HG03095 (cell line): ENCODE data around the gene DDX1.
"Not testable (repeated sequence)": the region's sequence is repeated elsewhere in the genome, so short reads cannot be mapped to it uniquely, and the experiment has no call there.

Source experiments
- ATAC-seq: cut with Tn5 transposase; IDR thresholded peaks from one replicate; pipeline ENCODE4 v1.9.1; 2021; ENCODE audit warnings: moderate library complexity; ENCODE audit not compliant: unreplicated experiment

DDX1 gene

DNA sequence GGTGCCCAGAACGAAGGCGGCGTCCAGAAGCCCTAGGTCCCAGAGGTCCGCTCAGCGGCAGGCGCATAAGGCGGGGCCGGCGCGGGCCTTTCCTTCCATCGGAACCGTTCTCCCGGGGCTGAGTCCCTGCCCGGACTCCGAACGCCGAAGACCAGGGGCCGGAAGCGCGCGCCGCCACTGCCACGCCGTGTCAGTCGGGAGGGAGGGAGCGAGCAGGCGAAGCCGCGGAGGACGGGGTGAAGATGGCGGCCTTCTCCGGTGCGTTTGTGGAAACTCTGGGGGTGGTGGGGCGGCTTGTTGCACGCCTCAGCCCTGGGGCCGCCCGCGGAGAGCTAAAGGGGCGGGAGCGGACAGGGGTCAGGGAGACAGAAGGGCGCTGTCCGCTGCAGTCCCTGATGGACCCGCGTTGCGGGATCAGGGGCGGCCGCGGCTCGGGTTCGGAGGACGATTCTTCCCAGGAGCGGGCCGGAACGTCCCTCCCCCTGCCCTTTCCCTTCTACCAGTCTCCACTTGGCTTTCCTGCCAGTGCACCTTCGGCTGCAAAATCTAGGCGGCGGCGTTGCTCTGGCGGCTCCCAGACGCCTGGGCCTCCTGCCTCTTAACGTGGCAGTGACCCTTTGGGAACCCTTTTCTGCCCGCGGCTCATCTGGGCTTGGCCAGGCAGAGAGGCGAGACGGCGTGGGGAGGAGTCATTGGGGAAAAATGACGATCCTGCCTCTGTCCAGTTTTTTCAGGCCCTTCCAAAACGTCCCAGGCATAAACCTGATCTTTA, at the start of gene DDX1:
DDX1 (plus strand) TSS at position 177 of the 772 bp plus-strand sequence; CDS start at position 243, 66 bp downstream.
- peak; percentile 95 for ATAC-seq

DNA sequence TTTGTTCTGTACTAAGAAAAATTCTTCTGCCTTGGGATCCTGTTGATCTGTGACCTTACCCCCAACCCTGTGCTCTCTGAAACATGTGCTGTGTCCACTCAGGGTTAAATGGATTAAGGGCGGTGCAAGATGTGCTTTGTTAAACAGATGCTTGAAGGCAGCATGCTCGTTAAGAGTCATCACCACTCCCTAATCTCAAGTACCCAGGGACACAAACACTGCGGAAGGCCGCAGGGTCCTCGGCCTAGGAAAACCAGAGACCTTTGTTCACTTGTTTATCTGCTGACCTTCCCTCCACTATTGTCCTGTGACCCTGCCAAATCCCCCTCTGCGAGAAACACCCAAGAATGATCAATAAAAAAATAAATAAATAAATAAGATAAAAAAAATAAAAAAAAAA, 49.4 kb upstream of the DDX1 start:
- not testable (repeated sequence) for ATAC-seq

GRCh38 chr2:15543053-15543452, 48.6 kb upstream of the DDX1 start:
- ATAC-seq, result no peak

GRCh38 chr2:15543541-15543940, 48.1 kb upstream of the DDX1 start:
- ATAC-seq, result no peak

DNA sequence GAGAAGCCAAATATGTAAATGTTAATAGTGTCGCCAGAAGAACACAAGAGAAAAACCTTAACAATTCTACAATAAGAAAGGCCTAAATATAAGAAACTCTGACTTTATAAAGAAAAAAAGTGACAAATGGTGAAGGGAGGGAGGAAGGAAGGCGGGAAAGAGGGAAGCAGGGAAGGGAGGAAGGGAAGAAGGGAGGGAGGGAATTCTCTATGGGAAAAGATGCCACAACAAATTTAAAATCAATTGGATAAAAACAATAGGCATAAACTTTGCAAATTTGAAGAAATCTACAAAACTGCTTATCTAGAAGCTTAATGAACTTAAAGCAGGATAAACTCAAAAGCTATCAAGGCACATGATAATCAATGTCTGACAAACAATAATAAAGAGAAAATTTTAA, 47.4 kb upstream of the DDX1 start:
- ATAC-seq, result no peak

DNA sequence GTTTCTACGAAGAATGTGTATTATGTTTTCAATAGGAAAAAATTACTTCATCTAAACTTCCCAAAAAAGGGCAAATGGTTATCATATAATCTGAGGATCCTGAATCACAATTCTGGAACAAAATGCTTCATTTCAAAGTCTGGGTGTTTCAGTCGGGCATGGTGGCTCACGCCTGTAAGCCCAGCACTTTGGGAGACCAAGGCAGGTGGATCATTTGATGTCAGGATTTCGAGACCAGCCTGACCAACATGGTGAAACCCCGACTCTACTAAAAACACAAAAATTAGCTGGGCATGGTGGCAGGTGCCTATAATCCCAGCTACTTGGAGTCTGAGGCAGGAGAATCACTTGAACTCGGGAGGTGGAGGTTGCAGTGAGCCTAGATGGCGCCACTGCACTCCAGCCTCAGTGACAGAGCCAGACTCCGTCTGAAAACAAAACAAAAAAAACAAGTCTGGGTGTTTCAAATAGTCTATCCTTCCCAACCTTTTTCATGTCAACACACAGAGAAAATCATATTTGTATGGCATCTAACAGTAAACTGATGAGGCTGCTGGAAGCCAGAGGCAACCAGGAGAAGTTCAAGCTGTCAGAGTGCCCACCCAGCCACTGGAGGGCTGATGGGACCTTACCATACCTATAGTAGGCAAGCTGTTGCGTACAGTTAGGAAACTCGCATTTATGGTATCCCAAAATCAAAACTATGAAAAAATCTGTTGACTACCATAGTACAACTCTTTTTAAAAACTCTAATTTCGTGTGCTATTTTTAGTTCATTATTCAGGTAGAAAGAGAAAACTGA, 45.2 kb upstream of the DDX1 start:
- no peak for ATAC-seq

DNA sequence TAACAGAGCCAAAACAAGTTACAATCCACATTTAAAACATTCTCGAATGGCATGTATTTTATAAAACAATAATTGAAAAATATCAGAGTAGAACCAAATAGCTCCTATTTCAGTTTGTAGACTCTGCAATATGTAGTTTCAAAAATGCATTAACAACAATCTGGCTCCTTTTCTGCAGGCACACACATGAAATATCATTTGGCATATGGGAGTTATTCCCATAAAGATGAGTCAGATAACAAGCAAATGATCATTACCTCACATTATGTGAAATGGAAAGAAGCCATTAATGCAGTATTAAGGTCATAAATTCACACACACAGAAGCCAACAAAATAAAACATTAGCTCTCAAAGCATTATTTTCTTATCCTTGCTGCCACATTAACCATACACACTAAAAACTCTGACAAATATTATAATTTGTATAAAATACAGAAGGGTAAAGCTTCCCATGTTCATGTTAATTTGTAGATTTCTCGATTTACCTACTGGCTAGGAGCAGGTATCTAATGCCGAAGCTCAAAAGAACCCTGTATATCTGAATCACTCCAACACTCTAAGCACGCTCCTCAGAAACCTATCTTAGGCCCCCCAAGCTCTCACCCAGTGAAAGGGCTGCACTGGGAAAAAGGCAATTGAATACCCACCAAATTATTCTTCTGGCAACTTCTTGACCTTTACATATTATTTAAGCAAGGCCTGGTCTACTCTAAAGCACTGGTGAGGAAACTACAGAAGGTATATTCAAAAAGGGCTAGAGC, 44.4 kb upstream of the DDX1 start:
- no peak for ATAC-seq

DNA sequence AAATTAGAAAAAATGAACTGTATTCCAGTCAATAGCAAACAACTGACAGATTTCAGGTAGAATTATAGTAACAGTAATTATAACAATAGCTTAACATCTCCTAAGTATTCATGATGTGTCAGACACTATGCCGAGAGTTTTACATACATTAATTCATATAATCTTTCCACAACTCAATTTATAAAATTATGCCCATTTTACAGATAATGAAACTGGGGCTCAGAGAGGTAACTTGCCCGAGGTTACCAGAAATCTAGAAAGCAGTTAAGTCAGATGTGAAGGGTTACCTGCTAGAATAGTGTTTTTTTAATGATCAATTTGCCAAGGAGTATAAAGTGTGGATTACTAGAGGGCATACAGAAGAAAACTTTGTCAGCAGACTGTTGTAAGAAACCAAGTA, 42.7 kb upstream of the DDX1 start:
- no peak for ATAC-seq

GRCh38 chr2:15553519-15553918, 38.1 kb upstream of the DDX1 start:
- ATAC-seq, result no peak

- ATAC-seq, result no peak
Observed at GRCh38 chr2:15553951-15554350, 37.7 kb upstream of the DDX1 start.

GRCh38 chr2:15554525-15555218, 37.0 kb upstream of the DDX1 start:
- no peak for ATAC-seq

- ATAC-seq, result no peak
Observed at GRCh38 chr2:15555760-15556193, 35.9 kb upstream of the DDX1 start.

DNA sequence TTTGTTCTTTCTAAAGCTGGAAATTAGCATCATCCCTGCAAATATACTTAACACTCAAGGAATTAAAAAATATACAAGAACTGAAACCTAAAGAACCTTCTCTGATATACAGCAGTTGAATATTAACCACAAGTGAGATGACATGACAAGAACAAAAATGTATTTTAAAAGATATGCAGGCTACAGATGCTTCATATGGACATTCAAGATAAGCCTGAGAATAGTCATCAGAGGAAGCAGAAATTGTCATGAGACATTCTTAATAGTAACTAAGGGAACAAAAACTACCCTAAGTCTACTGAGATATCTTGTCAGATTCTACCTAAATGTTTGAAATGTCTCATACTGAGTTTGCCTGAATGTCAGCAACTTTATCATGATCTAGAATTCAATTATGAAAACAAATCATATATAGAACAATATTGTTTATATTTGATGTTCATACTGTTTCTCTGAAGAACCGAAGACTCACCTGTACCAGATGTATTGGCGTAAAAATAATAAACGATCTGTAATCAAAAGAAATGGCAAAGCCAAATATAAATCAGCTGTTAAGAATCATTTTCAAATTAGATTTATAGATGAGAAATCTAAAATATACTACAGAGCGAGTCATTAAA, 35.2 kb upstream of the DDX1 start:
- no peak for ATAC-seq

DNA sequence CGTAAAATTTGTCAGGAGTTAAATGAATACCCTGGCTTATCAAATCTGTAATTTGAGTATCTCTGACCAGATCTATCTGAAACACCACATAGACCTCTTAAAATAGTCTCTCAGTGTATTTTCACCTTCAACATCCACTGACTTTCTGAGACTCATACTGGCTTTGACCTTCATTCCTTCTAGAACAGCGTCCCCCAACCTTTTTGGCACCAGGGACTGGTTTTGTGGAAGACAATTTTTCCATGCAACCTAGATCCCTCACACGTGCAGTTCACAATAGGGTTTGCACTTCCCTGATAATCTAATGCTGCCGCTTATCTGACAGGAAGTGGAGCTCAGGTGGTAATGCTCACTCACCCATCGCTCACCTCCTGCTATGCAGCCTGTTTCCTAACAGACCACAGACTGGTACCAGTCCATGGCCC, 33.8 kb upstream of the DDX1 start:
- ATAC-seq, result no peak

- no peak for ATAC-seq
Observed at GRCh38 chr2:15559379-15560139, 32.1 kb upstream of the DDX1 start.

GRCh38 chr2:15560140-15560987, 31.3 kb upstream of the DDX1 start:
- peak; percentile 33 for ATAC-seq

DNA sequence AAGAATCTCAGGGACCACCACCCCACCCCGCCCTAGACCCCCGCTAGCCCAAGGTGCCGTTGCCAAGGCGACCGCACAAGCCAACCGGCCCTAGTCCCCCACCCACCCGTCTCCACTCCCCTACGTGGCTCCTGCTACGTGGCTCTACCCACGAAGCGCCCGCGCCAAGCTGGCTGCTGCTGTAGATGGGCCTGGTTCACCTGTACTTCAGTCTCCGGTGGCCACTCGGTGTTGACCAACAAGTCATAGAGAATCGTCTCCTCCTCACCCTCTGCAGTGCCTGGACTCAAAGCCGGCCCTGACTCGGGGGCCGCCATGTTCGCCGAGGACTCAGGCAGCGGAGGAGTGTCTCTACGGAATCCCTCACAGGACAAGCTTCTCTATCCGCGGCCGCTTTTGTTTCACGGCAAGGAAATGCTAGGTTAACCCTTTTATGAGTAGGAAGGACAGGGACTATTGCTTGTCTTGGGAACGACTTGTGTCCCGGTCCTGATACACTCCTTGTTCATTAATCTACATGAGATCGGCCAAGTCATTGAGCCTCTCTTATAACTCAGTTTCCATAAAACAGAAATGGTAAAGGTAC, 30.6 kb upstream of the DDX1 start, which contains the start of gene NBAS:
NBAS (minus strand) TSS at position 347 of the 586 bp plus-strand sequence; CDS start at position 317, 30 bp downstream.
- peak; percentile 84 for ATAC-seq
